Measurements from ENCODE around the gene KRT20.

GRCh38 chr17:40864661-40865390 is 20.2 kb downstream of the KRT20 start:
- TF ChIP-seq CTCF (conservative IDR thresholded peaks at IDR 0.05; ENCODE audit: low read depth, low read length) = no peak
- no peak for TF ChIP-seq SMC3 (IDR thresholded peaks at IDR 0.05; ENCODE audit: low read depth, low read length)
- no peak for TF ChIP-seq MXI1 (IDR thresholded peaks at IDR 0.05; ENCODE audit: borderline replicate concordance, low read depth, low read length)
- no peak for TF ChIP-seq POLR2A (IDR thresholded peaks at IDR 0.05; ENCODE audit: low read depth, low read length)
- no peak for TF ChIP-seq RAD21 (IDR thresholded peaks at IDR 0.05; ENCODE audit: low read length)
- TF ChIP-seq BHLHE40 (IDR thresholded peaks at IDR 0.05; ENCODE audit: low read depth, low read length) = no peak
- no peak for TF ChIP-seq MAFK (IDR thresholded peaks at IDR 0.05; ENCODE audit: low read depth, low read length)
- TF ChIP-seq CEBPB (IDR thresholded peaks at IDR 0.05; ENCODE audit: low read depth, low read length) = no peak
- no peak for TF ChIP-seq ELK1 (IDR thresholded peaks at IDR 0.05; ENCODE audit: borderline replicate concordance, low read depth, low read length)
- no peak for TF ChIP-seq RFX5 (IDR thresholded peaks at IDR 0.05; ENCODE audit: low read depth, low read length)
- no peak for TF ChIP-seq NFE2L2 (IDR thresholded peaks at IDR 0.05; ENCODE audit: low read depth, low read length)
- no peak for TF ChIP-seq FOS (IDR thresholded peaks at IDR 0.05; ENCODE audit: low read depth, low read length)
- no peak for TF ChIP-seq USF2 (IDR thresholded peaks at IDR 0.05; ENCODE audit: low read depth, low read length)
- TF ChIP-seq RCOR1 (IDR thresholded peaks at IDR 0.05; ENCODE audit: insufficient replicate concordance, low read length) = no peak
